DOHH2 (cell line): ENCODE data around the gene RNF144A.

Experiments
- EZH2phosphoT487 ChIP-seq: fragments of 200-600 bp; sonication (generic); IDR thresholded peaks from 2 replicates; pipeline ENCODE4 v1.6.1; 2017; ENCODE audit warnings: borderline replicate concordance, mild to moderate bottlenecking, antibody characterized with exemption, low read length, moderate library complexity, mixed read lengths
- TF ChIP-seq, protein P1 (sequence below): fragments of 200-600 bp; sonication (generic); IDR thresholded peaks from one replicate; pipeline ENCODE4 v1.5.1; 2014; ENCODE audit warnings: antibody characterized with exemption, mild to moderate bottlenecking, low read depth, low read length; ENCODE audit not compliant: poor library complexity, severe bottlenecking

DNA sequence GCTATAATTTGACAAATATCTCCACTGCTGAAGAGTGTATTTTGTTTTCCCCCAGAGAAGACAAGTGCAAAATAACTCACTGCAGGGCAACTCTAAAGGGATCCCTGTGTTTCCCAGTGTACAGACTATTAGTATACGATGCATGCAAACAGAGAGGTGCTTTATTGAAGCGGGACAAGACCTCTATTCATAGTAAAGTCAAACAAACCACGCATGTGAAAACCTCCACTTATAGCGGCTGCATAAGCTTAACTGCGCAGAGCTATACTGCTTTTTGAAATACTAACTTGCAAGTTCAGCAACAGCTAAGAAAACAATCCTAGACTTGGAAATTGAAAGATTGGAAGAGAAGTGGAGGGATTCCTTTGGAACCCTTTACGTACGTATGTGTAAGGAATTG, 15.6 kb downstream of the RNF144A start:
- TF ChIP-seq, protein P1, sequence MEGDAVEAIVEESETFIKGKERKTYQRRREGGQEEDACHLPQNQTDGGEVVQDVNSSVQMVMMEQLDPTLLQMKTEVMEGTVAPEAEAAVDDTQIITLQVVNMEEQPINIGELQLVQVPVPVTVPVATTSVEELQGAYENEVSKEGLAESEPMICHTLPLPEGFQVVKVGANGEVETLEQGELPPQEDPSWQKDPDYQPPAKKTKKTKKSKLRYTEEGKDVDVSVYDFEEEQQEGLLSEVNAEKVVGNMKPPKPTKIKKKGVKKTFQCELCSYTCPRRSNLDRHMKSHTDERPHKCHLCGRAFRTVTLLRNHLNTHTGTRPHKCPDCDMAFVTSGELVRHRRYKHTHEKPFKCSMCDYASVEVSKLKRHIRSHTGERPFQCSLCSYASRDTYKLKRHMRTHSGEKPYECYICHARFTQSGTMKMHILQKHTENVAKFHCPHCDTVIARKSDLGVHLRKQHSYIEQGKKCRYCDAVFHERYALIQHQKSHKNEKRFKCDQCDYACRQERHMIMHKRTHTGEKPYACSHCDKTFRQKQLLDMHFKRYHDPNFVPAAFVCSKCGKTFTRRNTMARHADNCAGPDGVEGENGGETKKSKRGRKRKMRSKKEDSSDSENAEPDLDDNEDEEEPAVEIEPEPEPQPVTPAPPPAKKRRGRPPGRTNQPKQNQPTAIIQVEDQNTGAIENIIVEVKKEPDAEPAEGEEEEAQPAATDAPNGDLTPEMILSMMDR, result no peak
- TF ChIP-seq EZH2phosphoT487, result no peak
